ENCODE measurements around the gene STUB1.

Gene STUB1

GRCh38 chr16:679814-680624 lies at the start of gene STUB1:
Gene STUB1 (plus strand): TSS chr16:680410. CDS start chr16:680526, 116 bp downstream.
- DNase-seq (ENCODE audit: low read depth) = peak; percentile 76
- no peak for TF ChIP-seq CTCF (conservative IDR thresholded peaks at IDR 0.05; ENCODE audit: control insufficient read depth, insufficient read depth, low read depth, low read length)
- peak within 1 kb of the TSS; percentile 77 for H3K4me3 ChIP-seq (ENCODE audit: control insufficient read depth, low read depth, low read length)

DNA sequence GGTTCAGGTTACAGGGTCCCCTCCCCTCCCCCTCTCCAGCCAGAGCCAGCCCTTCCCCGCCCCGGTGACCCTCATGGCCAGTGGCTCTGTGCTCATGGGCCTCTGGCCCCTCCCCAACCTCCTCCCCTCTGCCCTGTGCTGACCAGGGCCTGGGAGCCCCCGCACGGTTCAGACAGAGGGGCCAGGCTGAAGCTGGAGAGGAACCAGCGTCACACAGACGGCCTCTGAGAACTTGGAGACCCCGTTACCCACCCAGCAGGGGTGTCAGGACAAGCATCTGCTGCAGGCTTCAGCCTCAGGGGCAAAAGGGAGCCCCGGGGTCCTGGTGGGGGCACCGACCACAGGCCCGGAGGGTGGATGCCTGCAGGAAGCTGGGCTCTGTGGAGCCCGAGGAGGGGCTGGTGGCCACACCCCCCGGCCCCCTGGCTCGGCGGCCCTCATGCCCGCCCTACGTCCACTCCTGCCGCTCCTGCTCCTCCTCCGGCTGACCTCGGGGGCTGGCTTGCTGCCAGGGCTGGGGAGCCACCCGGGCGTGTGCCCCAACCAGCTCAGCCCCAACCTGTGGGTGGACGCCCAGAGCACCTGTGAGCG lies 49.3 kb upstream of the STUB1 start, which contains the start of gene WFIKKN1:
WFIKKN1 (plus strand) TSS at position 171 of the 591 bp plus-strand sequence; CDS start at position 440, 269 bp downstream.
- H3K4me3 ChIP-seq (ENCODE audit: control insufficient read depth, low read depth, low read length) = no peak within 1 kb of the TSS
- DNase-seq (ENCODE audit: low read depth) = no peak
- TF ChIP-seq CTCF (conservative IDR thresholded peaks at IDR 0.05; ENCODE audit: control insufficient read depth, insufficient read depth, low read depth, low read length) = no peak

DNA sequence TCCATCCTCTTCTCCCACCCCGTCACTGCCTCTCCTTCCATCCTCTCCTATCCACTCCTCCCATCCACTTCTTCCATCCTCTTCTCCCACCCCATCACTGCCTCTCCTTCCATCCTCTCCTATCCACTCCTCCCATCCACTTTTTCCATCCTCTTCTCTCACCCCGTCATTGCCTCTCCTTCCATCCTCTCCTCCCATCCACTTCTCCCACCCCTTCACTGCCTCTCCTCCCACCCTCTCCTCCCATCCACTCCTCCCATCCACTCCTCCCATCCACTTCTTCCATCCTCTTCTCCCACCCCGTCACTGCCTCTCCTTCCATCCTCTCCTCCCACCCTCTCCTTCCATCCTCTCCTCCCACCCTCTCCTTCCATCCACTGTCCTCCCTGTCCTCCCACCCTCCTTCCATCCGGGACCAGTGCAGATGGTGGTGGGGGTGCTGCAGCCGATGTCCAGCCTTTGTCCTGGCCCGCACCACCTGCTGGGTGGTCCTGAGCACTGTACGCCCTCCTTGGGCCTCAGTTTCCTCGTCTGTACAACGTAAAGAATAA lies 48.3 kb upstream of the STUB1 start:
- no peak for DNase-seq (ENCODE audit: low read depth)
- no peak for TF ChIP-seq CTCF (conservative IDR thresholded peaks at IDR 0.05; ENCODE audit: control insufficient read depth, insufficient read depth, low read depth, low read length)
- H3K4me3 ChIP-seq (ENCODE audit: control insufficient read depth, low read depth, low read length) = no peak overlapping the region

GRCh38 chr16:632486-633335 lies 47.5 kb upstream of the STUB1 start:
- DNase-seq (ENCODE audit: low read depth) = no peak
- TF ChIP-seq CTCF (conservative IDR thresholded peaks at IDR 0.05; ENCODE audit: control insufficient read depth, insufficient read depth, low read depth, low read length) = no peak
- H3K4me3 ChIP-seq (ENCODE audit: control insufficient read depth, low read depth, low read length) = no peak overlapping the region

GRCh38 chr16:633336-634050 lies 46.7 kb upstream of the STUB1 start:
- no peak overlapping the region for H3K4me3 ChIP-seq (ENCODE audit: control insufficient read depth, low read depth, low read length)
- no peak for TF ChIP-seq CTCF (conservative IDR thresholded peaks at IDR 0.05; ENCODE audit: control insufficient read depth, insufficient read depth, low read depth, low read length)
- no peak for DNase-seq (ENCODE audit: low read depth)
